Thoracic aorta (tissue), 2 donors: ENCODE data around the gene ZNF606. TPM values are rescaled to one million over a fixed set of nuclear protein-coding genes. Genes with fewer than 3 reads are reported as not detected.

Source experiments
- ATAC-seq: fragments of 150-250 bp; one replicate; pipeline ENCODE4 v1.8.0; 2017; ENCODE audit warnings: low read depth; ENCODE audit not compliant: insufficient number of reproducible peaks, low FRiP score
- DNase-seq: peaks from one replicate; pipeline ENCODE4 v3.0.0-alpha.2; 2020; ENCODE audit warnings: low spot score
- H3K27ac ChIP-seq, 2 donors: fragments of 200-600 bp; sonication (generic); 1 replicate in 1 of 2; 2 replicates in 1 of 2; pipeline ENCODE4 v1.5.1; 2016; ENCODE audit warnings: mild to moderate bottlenecking in 2 of 2, moderate library complexity in 2 of 2
- H3K27me3 ChIP-seq: fragments of 200-600 bp; sonication (generic); replicated peaks from 2 replicates; pipeline ENCODE4 v1.6.0; 2016; ENCODE audit warnings: mild to moderate bottlenecking; ENCODE audit not compliant: insufficient read depth
- H3K36me3 ChIP-seq: fragments of 200-600 bp; sonication (generic); one replicate; pipeline ENCODE4 v1.5.1; 2016
- H3K4me1 ChIP-seq, 2 donors: fragments of 200-600 bp; sonication (generic); 1 replicate in 1 of 2; 2 replicates in 1 of 2; pipeline versions ENCODE4 v1.5.1 to v1.6.0; 2016; ENCODE audit warnings: low read depth in 2 of 2, mild to moderate bottlenecking in 1 of 2; ENCODE audit not compliant: control insufficient read depth in 1 of 2
- H3K4me3 ChIP-seq: fragments of 200-600 bp; sonication (generic); 2 replicates; pipeline ENCODE4 v1.5.1; 2016; ENCODE audit warnings: mild to moderate bottlenecking
- H3K9me3 ChIP-seq: fragments of 200-600 bp; sonication (generic); 2 replicates; pipeline ENCODE4 v1.5.1; 2016
- total RNA-seq, 2 donors: library from RNA; depleted of rRNA; stranded (reverse); fragments of >200 nt; gene quantifications; one replicate each; pipeline versions ENCODE4 v1.1.0 to v1.2.3, GENCODE V29; 2016
- TF ChIP-seq, protein P1 (sequence below): fragments of 200-600 bp; sonication (generic); IDR thresholded peaks from one replicate; pipeline ENCODE4 v1.5.1; 2019; ENCODE audit warnings: antibody characterized with exemption

Gene ZNF606
- total RNA-seq, 2 donors from 2014 or later: 13.7 to 24.5 TPM

DNA sequence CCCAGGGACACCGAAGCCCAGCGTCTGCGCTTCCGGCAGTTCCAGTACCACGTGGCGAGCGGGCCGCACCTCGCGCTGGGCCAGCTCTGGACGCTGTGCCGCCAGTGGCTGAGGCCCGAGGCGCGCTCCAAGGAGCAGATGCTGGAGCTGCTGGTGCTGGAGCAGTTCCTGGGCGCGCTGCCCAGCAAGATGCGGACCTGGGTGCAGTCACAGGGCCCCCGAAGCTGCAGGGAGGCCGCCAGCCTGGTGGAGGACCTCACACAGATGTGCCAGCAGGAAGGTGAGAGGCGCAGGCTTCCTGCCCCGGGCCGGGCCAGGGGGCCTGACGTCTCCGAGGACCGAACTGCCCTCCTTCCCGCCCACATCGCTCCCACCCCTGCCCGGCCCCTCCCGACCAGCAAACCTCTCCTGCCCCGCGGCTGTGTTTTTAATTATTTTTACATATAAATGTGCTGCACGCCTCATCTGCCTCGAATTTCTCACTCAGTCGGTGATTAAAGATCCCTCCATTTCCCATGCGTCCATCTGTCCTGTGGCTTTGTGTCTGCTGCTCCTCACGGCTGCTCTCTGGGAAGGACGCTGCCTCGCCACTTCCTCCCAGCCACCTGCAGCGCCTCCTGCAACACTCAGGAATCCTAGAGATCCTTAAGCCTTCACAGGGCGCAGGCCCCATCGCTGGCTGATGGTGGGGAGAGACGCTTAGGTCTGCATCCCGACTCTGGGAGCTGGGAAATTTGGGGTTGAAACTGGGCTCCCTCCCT, 35.5 kb upstream of the ZNF606 start:
- Histone ChIP-seq H3K27me3 (no peaks in the 10 kb centered on the region), H3K4me1 (no peaks in the 10 kb centered on the region), H3K27ac (no peak overlapping the region), H3K9me3 (peaks cover 24% of the 10 kb centered on the region), H3K36me3 (no peaks in the 10 kb centered on the region), H3K4me3 (no peak overlapping the region)
- DNase-seq: no peak
- no peak for ATAC-seq
- TF ChIP-seq, protein P1, sequence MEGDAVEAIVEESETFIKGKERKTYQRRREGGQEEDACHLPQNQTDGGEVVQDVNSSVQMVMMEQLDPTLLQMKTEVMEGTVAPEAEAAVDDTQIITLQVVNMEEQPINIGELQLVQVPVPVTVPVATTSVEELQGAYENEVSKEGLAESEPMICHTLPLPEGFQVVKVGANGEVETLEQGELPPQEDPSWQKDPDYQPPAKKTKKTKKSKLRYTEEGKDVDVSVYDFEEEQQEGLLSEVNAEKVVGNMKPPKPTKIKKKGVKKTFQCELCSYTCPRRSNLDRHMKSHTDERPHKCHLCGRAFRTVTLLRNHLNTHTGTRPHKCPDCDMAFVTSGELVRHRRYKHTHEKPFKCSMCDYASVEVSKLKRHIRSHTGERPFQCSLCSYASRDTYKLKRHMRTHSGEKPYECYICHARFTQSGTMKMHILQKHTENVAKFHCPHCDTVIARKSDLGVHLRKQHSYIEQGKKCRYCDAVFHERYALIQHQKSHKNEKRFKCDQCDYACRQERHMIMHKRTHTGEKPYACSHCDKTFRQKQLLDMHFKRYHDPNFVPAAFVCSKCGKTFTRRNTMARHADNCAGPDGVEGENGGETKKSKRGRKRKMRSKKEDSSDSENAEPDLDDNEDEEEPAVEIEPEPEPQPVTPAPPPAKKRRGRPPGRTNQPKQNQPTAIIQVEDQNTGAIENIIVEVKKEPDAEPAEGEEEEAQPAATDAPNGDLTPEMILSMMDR: no peak

DNA sequence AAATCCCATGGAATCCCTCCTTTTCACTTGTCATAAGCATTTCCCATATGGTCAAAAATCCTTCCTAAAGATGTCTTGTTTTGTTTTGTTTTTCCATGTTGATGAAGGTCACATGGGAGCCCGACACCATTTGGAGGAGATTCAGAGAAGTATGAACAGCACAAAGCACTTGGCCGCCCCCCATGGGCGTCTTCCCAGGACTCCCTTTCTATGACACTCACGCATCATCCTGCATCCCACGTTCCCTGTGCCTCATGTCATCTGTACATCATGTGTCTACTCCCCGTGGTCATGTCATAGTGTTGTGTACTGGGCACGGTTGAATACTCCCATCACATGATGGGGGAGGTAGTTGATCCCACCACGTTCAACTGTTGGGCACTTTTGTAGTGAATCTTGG, 33.2 kb upstream of the ZNF606 start:
- Histone ChIP-seq H3K27ac (no peak overlapping the region), H3K9me3 (peaks cover 11% of the 10 kb centered on the region), H3K27me3 (no peaks in the 10 kb centered on the region), H3K4me1 (no peaks in the 10 kb centered on the region), H3K4me3 (no peak overlapping the region), H3K36me3 (no peaks in the 10 kb centered on the region)
- DNase-seq (no peak), ATAC-seq (no peak)
- TF ChIP-seq, protein P1: no peak

DNA sequence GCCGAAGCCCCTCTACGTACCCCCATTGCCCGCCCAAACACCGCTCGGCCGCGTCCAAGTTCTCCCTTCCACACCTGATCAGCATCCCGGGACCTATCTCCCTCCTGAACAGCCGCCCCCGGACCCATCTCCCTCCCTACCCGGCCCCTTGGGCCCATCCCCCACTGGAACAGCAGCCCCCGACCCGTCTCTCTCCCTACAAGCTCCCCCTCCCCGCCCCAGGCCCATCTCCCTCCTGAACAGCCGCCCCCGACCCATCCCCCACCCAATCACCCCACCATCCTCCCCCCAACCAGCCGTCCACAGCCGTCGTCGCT, 31.8 kb upstream of the ZNF606 start:
- Histone ChIP-seq H3K27ac (no peak overlapping the region), H3K36me3 (no peaks in the 10 kb centered on the region), H3K4me3 (peak overlapping the region; percentile 42), H3K9me3 (peaks cover 10% of the 10 kb centered on the region), H3K4me1 (no peaks in the 10 kb centered on the region), H3K27me3 (no peaks in the 10 kb centered on the region)
- TF ChIP-seq, protein P1: no peak
- ATAC-seq: no peak
- DNase-seq: no peak

DNA sequence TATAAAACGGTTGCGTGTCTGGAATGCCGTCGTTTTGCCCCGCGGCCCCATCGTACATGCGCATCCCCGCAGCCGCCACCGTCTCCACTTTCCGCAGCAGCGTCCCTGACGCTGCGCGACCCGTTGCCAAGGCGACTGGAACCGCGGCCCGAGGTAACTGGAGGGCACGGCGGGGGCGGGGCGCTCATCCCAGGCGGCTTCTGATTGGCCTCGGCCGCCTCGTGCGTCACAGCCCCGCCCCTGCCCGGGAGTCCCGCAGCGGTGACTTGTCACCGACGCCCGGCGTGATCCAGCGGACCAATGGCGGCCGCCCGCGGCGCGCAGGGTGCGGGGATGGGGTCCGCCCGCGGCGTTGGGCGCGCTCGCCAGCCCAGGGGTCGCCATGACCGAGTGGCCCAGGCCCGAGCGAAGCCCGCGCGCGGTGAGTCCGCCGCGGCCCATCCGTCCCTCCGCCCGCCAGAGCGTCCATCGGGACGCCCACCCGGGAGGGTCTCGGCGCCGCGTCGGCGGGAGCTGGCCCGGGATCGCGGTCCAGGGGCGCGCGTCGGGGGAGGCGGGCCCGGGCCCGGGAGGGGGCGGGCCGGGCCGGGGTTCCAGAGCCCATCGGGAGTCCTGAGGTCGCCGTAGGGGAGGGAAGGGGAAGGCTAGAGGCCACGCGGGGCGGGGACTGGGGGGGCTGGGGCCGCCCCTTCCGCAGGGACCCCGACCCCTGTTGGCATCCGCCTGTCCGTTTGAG, 31.3 kb upstream of the ZNF606 start, which contains the start of gene ZSCAN1:
Gene ZSCAN1 (plus strand): TSS at position 285 of the 736 bp plus-strand sequence. CDS start 3,812 bp downstream, outside the sequence.
- peak within 1 kb of the TSS; percentile 42 for H3K4me3 ChIP-seq
- H3K27me3 ChIP-seq: no peaks in the 10 kb centered on the region
- DNase-seq: no peak
- ATAC-seq: no peak
- H3K4me1 ChIP-seq: no peaks in the 10 kb centered on the region
- H3K27ac ChIP-seq: no peak within 1 kb of the TSS
- H3K36me3 ChIP-seq: no peaks in the 10 kb centered on the region
- TF ChIP-seq, protein P1: no peak
- H3K9me3 ChIP-seq: peaks cover 10% of the 10 kb centered on the region

DNA sequence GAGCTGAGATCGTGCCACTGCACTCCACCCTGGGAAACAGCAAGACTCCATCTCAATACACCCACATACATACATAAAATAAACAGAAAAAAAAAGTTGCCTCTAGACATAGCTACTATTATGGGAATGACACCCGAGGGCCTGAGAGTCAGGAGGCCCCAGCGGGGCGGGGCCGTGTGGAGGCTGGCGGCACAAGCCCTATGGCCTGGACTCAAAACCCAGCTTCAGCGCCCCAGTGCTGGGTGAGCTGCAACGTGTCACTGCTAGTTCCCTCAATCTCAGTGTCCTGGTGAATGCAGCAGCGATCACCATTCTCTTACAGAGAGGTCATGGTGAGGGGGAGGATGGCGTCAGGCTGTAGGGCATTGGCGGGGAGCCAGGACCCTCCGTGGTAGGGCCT, 22.0 kb upstream of the ZNF606 start:
- H3K27ac ChIP-seq: no peak overlapping the region
- ATAC-seq (no peak), DNase-seq (no peak)
- no peak overlapping the region for H3K4me3 ChIP-seq
- H3K4me1 ChIP-seq: no peaks in the 10 kb centered on the region
- H3K9me3 ChIP-seq: no peaks in the 10 kb centered on the region
- no peaks in the 10 kb centered on the region for H3K36me3 ChIP-seq
- no peaks in the 10 kb centered on the region for H3K27me3 ChIP-seq
- TF ChIP-seq, protein P1: no peak
